Epithelial cell of proximal tubule (primary cell): Measurements from ENCODE around the gene BUD23. TPM values are rescaled to one million over a fixed set of nuclear protein-coding genes. Genes with fewer than 3 reads are reported as not detected.

ENCODE experiments used
- DNase-seq: peaks from one replicate; pipeline ENCODE4 v3.0.0-alpha.2; 2011; ENCODE audit warnings: low read depth
- H3K4me3 ChIP-seq: 2 replicates; pipeline ENCODE4 v1.5.1; 2011; ENCODE audit warnings: low read depth, mild to moderate bottlenecking, low read length
- CTCF ChIP-seq: conservative IDR thresholded peaks from 2 replicates; pipeline ENCODE4 v1.5.1; 2012; ENCODE audit warnings: low read depth, mild to moderate bottlenecking, low read length
- total RNA-seq: library from RNA; depleted of rRNA; stranded (reverse); fragments of >200 nt; gene quantifications from 2 replicates; pipeline ENCODE4 v1.2.3, GENCODE V29; 2015

Gene BUD23
- 65.2 and 87.1 TPM in 2 replicates for total RNA-seq

- no peak for TF ChIP-seq CTCF
- peak within 1 kb of the TSS; percentile 82 for H3K4me3 ChIP-seq
- DNase-seq, result peak; percentile 52
These were observed at the start of gene BUD23, which contains the start of gene DNAJC30 for GRCh38 chr7:73683056-73683787. Gene BUD23, plus strand, starts transcription at chr7:73683597. Its CDS starts 29 bp downstream, at chr7:73683626. Gene DNAJC30, minus strand, starts transcription at chr7:73683453. Its CDS starts 30 bp downstream, at chr7:73683423.

- no peak for TF ChIP-seq CTCF
- H3K4me3 ChIP-seq, result no peak overlapping the region
- no peak for DNase-seq
These were observed 49.6 kb upstream of the BUD23 start for GRCh38 chr7:73633844-73634243.

- H3K4me3 ChIP-seq, result no peak overlapping the region
- DNase-seq, result no peak
- TF ChIP-seq CTCF, result no peak
These were observed 47.8 kb upstream of the BUD23 start for GRCh38 chr7:73635428-73636200.

GRCh38 chr7:73638911-73639310 lies 44.5 kb upstream of the BUD23 start:
- no peak overlapping the region for H3K4me3 ChIP-seq
- no peak for DNase-seq
- no peak for TF ChIP-seq CTCF

- TF ChIP-seq CTCF, result no peak
- no peak for DNase-seq
- no peak overlapping the region for H3K4me3 ChIP-seq
These were observed 40.6 kb upstream of the BUD23 start for GRCh38 chr7:73642834-73643233.

GRCh38 chr7:73644688-73645286 lies 38.6 kb upstream of the BUD23 start:
- DNase-seq, result no peak
- no peak overlapping the region for H3K4me3 ChIP-seq
- no peak for TF ChIP-seq CTCF
